ENCODE measurements around the gene NPR3. TPM values are rescaled to one million over a fixed set of nuclear protein-coding genes. Genes with fewer than 3 reads are reported as not detected.

Gene NPR3
- total RNA-seq, 1 donor from 2014 or later = 87.2 TPM

- H3K4me3 ChIP-seq = no peak overlapping the region
- no peaks in the 10 kb centered on the region for H3K9me3 ChIP-seq
- H3K27ac ChIP-seq = no peak overlapping the region
- no peak for ATAC-seq
- H3K27me3 ChIP-seq = no peaks in the 10 kb centered on the region
- no peak for DNase-seq
- TF ChIP-seq CTCF (IDR thresholded peaks at IDR 0.05) = no peak
- no peaks in the 10 kb centered on the region for H3K4me1 ChIP-seq
- no peaks in the 10 kb centered on the region for H3K36me3 ChIP-seq
- intact Hi-C loops (cut with DNase I) = no loop called here
Measured at GRCh38 chr5:32773944-32774343, 62.8 kb downstream of the NPR3 start.

- no peaks in the 10 kb centered on the region for H3K9me3 ChIP-seq
- intact Hi-C loops (cut with DNase I) = no loop called here
- no peak overlapping the region for H3K4me3 ChIP-seq
- H3K27me3 ChIP-seq = no peaks in the 10 kb centered on the region
- ATAC-seq = no peak
- H3K4me1 ChIP-seq = no peaks in the 10 kb centered on the region
- no peak for TF ChIP-seq CTCF (IDR thresholded peaks at IDR 0.05)
- H3K27ac ChIP-seq = no peak overlapping the region
- H3K36me3 ChIP-seq = no peaks in the 10 kb centered on the region
- no peak for DNase-seq
Measured at GRCh38 chr5:32776200-32776599, 65.1 kb downstream of the NPR3 start.

DNA sequence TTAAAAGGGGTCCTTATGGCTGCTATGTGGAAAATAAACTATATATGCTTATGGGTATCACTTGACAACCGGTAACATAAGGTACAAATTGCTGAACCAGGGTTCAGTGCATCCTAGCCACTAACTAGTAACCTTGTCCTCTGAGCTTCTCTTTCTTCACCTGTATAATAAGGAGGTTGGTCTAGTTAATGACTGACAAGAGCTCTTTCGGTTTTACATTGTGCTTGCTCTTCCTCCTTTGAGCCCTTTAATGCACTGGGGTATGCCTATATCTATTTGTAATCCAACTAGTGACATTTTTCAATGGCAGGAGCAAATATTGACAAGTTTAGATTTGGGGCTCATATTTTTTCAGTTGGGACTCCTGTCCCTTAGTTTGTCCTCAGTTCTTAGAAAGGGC lies 66.1 kb downstream of the NPR3 start:
- H3K4me3 ChIP-seq = no peak overlapping the region
- TF ChIP-seq CTCF (IDR thresholded peaks at IDR 0.05) = no peak
- no peaks in the 10 kb centered on the region for H3K36me3 ChIP-seq
- H3K9me3 ChIP-seq = no peaks in the 10 kb centered on the region
- ATAC-seq (no peak), DNase-seq (no peak)
- no peaks in the 10 kb centered on the region for H3K4me1 ChIP-seq
- H3K27me3 ChIP-seq = no peaks in the 10 kb centered on the region
- H3K27ac ChIP-seq = no peak overlapping the region
- intact Hi-C loops (cut with DNase I) = no loop called here

DNA sequence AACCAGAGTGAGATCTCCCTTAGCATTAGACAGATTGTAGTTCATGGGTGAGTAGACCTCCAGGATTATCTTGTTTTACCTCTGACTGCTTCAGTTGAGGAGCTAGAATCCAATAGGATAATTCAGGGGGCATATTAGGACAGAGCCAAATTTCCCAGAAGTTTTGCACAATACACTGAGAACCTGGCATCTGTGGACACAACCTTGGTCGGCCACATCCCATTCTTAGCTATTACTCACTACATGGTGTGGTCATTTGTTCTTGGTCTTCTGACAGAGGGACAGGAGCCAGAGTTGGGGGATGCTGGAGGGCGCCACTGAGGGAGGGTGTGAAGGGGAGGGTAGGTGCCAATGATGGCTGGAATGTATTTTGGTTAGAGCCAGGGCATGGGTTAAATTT lies 66.6 kb downstream of the NPR3 start:
- no peaks in the 10 kb centered on the region for H3K9me3 ChIP-seq
- no peak overlapping the region for H3K4me3 ChIP-seq
- no peak for ATAC-seq
- no peak for TF ChIP-seq CTCF (IDR thresholded peaks at IDR 0.05)
- H3K36me3 ChIP-seq = no peaks in the 10 kb centered on the region
- no peak for DNase-seq
- H3K4me1 ChIP-seq = no peaks in the 10 kb centered on the region
- no peak overlapping the region for H3K27ac ChIP-seq
- no peaks in the 10 kb centered on the region for H3K27me3 ChIP-seq
- intact Hi-C loops (cut with DNase I) = no loop called here

DNA sequence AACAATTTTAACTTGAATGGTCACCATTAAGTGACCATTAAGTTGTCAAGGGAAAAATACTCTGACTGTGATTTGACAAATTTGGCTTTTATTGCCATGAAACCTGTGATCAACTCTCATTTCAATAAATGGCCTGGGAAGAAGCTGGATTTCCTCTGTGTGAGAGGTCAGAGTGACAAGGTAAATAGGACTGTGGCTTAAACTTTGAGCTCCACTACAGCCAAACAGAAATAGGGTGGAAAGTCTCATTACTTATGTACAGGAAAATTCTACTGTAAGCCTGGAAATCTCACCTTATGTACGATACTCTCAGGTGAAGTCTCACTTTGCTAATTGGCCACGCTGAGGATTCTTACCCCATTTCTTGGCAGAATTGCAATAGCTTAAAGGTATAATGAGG lies 67.3 kb downstream of the NPR3 start:
- intact Hi-C loops (cut with DNase I) = no loop called here

More for the DNA sequence above, 67.3 kb downstream of the NPR3 start:
- no peak for TF ChIP-seq CTCF (IDR thresholded peaks at IDR 0.05)
- Histone ChIP-seq H3K27ac (no peak overlapping the region), H3K36me3 (no peaks in the 10 kb centered on the region), H3K9me3 (no peaks in the 10 kb centered on the region), H3K4me3 (no peak overlapping the region), H3K27me3 (no peaks in the 10 kb centered on the region), H3K4me1 (no peaks in the 10 kb centered on the region)
- ATAC-seq (no peak), DNase-seq (no peak)

Measured in upper lobe of right lung (tissue), 1 donor.